DND-41 (cell line): ENCODE data around the gene ALDOC.

ENCODE experiments used
- ATAC-seq: fragments of 200-7000 bp; cut with Tn5 transposase; 3 replicates; pipeline ENCODE4 v1.9.1; 2021; ENCODE audit warnings: low read depth; ENCODE audit not compliant: insufficient read depth
- DNase-seq: peaks from one replicate; pipeline ENCODE4 v3.0.0-alpha.2; 2020
- H2AFZ ChIP-seq: 2 replicates; pipeline ENCODE4 v1.6.0; 2012; ENCODE audit warnings: low read depth, low read length
- H3K27ac ChIP-seq: 2 replicates; pipeline ENCODE4 v1.5.1; 2012; ENCODE audit warnings: low read length, inconsistent platforms
- H3K27me3 ChIP-seq: fragments of 200-600 bp; sonication (generic); 2 replicates; pipeline ENCODE4 v1.6.0; 2012; ENCODE audit warnings: low read length, mild to moderate bottlenecking, inconsistent platforms; ENCODE audit not compliant: insufficient read depth, poor library complexity
- H3K36me3 ChIP-seq: 2 replicates; pipeline ENCODE4 v1.5.1; 2012; ENCODE audit warnings: low read length, inconsistent platforms; ENCODE audit not compliant: insufficient read depth
- H3K4me1 ChIP-seq: 2 replicates; pipeline ENCODE4 v1.5.1; 2012; ENCODE audit warnings: mild to moderate bottlenecking, low read length; ENCODE audit not compliant: insufficient read depth
- H3K4me2 ChIP-seq: 2 replicates; pipeline ENCODE4 v1.6.0; 2012; ENCODE audit warnings: mild to moderate bottlenecking, moderate library complexity, low read length, inconsistent platforms; ENCODE audit not compliant: insufficient read depth
- H3K4me3 ChIP-seq, 2 experiments: fragments of 200-600 bp in 1 of 2; shearing (Covaris generic) in 1 of 2; 2 replicates each; pipeline ENCODE4 v1.5.1; 2012 to 2016; ENCODE audit warnings: inconsistent platforms in 2 of 2, low read length in 2 of 2, mild to moderate bottlenecking in 2 of 2, low read depth in 1 of 2, moderate library complexity in 1 of 2
- H3K79me2 ChIP-seq: 2 replicates; pipeline ENCODE4 v1.6.0; 2012; ENCODE audit warnings: low read length, inconsistent platforms; ENCODE audit not compliant: insufficient read depth
- H3K9ac ChIP-seq: 2 replicates; pipeline ENCODE4 v1.6.0; 2012; ENCODE audit warnings: low read depth, mild to moderate bottlenecking, inconsistent platforms, low read length, moderate library complexity
- H3K9me3 ChIP-seq: 2 replicates; pipeline ENCODE4 v1.5.1; 2012; ENCODE audit warnings: low read length, moderate library complexity, mild to moderate bottlenecking, inconsistent platforms; ENCODE audit not compliant: insufficient read depth, severe bottlenecking
- H4K20me1 ChIP-seq: 2 replicates; pipeline ENCODE4 v1.6.0; 2012; ENCODE audit warnings: low read length; ENCODE audit not compliant: insufficient read depth
- EZH2 ChIP-seq: IDR thresholded peaks from 3 replicates; pipeline ENCODE4 v1.6.1; 2012; ENCODE audit warnings: borderline replicate concordance, low read depth, mild to moderate bottlenecking, moderate library complexity, low read length, inconsistent platforms; ENCODE audit not compliant: severe bottlenecking
- TF ChIP-seq, protein P1 (sequence below): IDR thresholded peaks from 2 replicates; pipeline ENCODE4 v1.5.1; 2012; ENCODE audit warnings: borderline replicate concordance, low read length, moderate library complexity, mild to moderate bottlenecking; ENCODE audit not compliant: poor library complexity, severe bottlenecking; ENCODE audit errors: extremely low read depth

ALDOC gene

GRCh38 chr17:28622186-28622585 is 45.5 kb upstream of the ALDOC start:
- Histone ChIP-seq H3K36me3 (peaks cover 96% of the 10 kb centered on the region), H3K9me3 (no peaks in the 10 kb centered on the region), H3K4me3 (no peak overlapping the region), H4K20me1 (no peaks in the 10 kb centered on the region), H3K4me1 (no peaks in the 10 kb centered on the region), H3K79me2 (no peaks in the 10 kb centered on the region), H3K9ac (no peak overlapping the region), H2AFZ (no peak overlapping the region), H3K27ac (no peak overlapping the region), H3K27me3 (no peaks in the 10 kb centered on the region), H3K4me2 (no peak overlapping the region)
- ATAC-seq (no peak), DNase-seq (no peak)
- TF ChIP-seq, protein P1, sequence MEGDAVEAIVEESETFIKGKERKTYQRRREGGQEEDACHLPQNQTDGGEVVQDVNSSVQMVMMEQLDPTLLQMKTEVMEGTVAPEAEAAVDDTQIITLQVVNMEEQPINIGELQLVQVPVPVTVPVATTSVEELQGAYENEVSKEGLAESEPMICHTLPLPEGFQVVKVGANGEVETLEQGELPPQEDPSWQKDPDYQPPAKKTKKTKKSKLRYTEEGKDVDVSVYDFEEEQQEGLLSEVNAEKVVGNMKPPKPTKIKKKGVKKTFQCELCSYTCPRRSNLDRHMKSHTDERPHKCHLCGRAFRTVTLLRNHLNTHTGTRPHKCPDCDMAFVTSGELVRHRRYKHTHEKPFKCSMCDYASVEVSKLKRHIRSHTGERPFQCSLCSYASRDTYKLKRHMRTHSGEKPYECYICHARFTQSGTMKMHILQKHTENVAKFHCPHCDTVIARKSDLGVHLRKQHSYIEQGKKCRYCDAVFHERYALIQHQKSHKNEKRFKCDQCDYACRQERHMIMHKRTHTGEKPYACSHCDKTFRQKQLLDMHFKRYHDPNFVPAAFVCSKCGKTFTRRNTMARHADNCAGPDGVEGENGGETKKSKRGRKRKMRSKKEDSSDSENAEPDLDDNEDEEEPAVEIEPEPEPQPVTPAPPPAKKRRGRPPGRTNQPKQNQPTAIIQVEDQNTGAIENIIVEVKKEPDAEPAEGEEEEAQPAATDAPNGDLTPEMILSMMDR: no peak
- TF ChIP-seq EZH2: no peak

GRCh38 chr17:28620010-28620409 is 43.3 kb upstream of the ALDOC start:
- no peak overlapping the region for H3K27ac ChIP-seq

GRCh38 chr17:28618464-28618863 is 41.8 kb upstream of the ALDOC start:
- Histone ChIP-seq H3K27me3 (no peaks in the 10 kb centered on the region), H3K4me3 (no peak overlapping the region), H3K36me3 (peaks cover 98% of the 10 kb centered on the region), H3K79me2 (no peaks in the 10 kb centered on the region), H3K4me2 (no peak overlapping the region), H4K20me1 (peaks cover 5% of the 10 kb centered on the region; the same call in 1 of the 2 replicates), H3K9ac (no peak overlapping the region), H3K9me3 (no peaks in the 10 kb centered on the region), H3K4me1 (no peaks in the 10 kb centered on the region), H2AFZ (no peak overlapping the region), H3K27ac (no peak overlapping the region)
- no peak for TF ChIP-seq EZH2
- TF ChIP-seq, protein P1: no peak
- ATAC-seq (no peak), DNase-seq (no peak)

More at GRCh38 chr17:28620010-28620409, 43.3 kb upstream of the ALDOC start:
- Histone ChIP-seq H3K27me3 (no peaks in the 10 kb centered on the region), H3K79me2 (no peaks in the 10 kb centered on the region), H3K4me3 (no peak overlapping the region), H3K36me3 (peaks cover 99% of the 10 kb centered on the region), H3K9ac (no peak overlapping the region), H3K4me2 (no peak overlapping the region), H3K4me1 (no peaks in the 10 kb centered on the region), H2AFZ (no peak overlapping the region), H3K9me3 (no peaks in the 10 kb centered on the region), H4K20me1 (no peaks in the 10 kb centered on the region)
- TF ChIP-seq EZH2: no peak
- TF ChIP-seq, protein P1: no peak
- no peak for ATAC-seq
- no peak for DNase-seq

- Histone ChIP-seq H3K9me3 (no peaks in the 10 kb centered on the region), H3K4me2 (no peak overlapping the region), H3K4me3 (no peak overlapping the region), H2AFZ (no peak overlapping the region), H4K20me1 (peaks cover 5% of the 10 kb centered on the region; the same call in 1 of the 2 replicates), H3K27me3 (no peaks in the 10 kb centered on the region), H3K79me2 (no peaks in the 10 kb centered on the region), H3K9ac (no peak overlapping the region), H3K36me3 (peaks cover 95% of the 10 kb centered on the region), H3K27ac (no peak overlapping the region), H3K4me1 (no peaks in the 10 kb centered on the region)
- no peak for DNase-seq
- no peak for TF ChIP-seq EZH2
- TF ChIP-seq, protein P1: no peak
- no peak for ATAC-seq
Measured at GRCh38 chr17:28616281-28616680, 39.6 kb upstream of the ALDOC start.
